H1 (cell line): ENCODE results near the gene ELMO1. TPM values are rescaled to one million over a fixed set of nuclear protein-coding genes. Genes with fewer than 3 reads are reported as not detected.

Experiments used
- CTCF ChIA-PET: fragments of 300-600 bp; sonication (Branson Sonifier 250); formaldehyde crosslinking; loops from one replicate; lab custom pipeline; 2021; ENCODE audit not compliant: partially characterized antibody; lab: Charles Lee
- POLR2A ChIA-PET: fragments of 300-600 bp; sonication (Branson Sonifier 250); formaldehyde crosslinking; loops from one replicate; lab custom pipeline; 2021; ENCODE audit warnings: inconsistent platforms; ENCODE audit not compliant: partially characterized antibody; lab: Charles Lee
- DNase-seq, 2 experiments: peaks; one replicate each; pipeline versions ENCODE4 v3.0.0 to v3.0.0-alpha.2; 2010 to 2022; ENCODE audit warnings: low spot score in 2 of 2, low read depth in 1 of 2, mixed read lengths in 1 of 2
- FAIRE-seq: peaks from 2 replicates; lab custom pipeline; 2011; peaks lifted over from hg19 to GRCh38; lab: Jason Lieb, UNC
- H2AFZ ChIP-seq: 2 replicates; pipeline ENCODE4 v1.8.1; 2012; ENCODE audit warnings: low read length, inconsistent platforms
- H2AK5ac ChIP-seq: 2 replicates; pipeline ENCODE4 v1.6.1; 2013; ENCODE audit warnings: low read depth, low read length
- H2BK120ac ChIP-seq: replicated peaks from 2 replicates; pipeline ENCODE3; 2013; ENCODE audit warnings: low read depth, low read length, inconsistent platforms
- H2BK12ac ChIP-seq: 2 replicates; pipeline ENCODE4 v1.6.1; 2013; ENCODE audit warnings: low read depth, low read length
- H2BK15ac ChIP-seq: 2 replicates; pipeline ENCODE4 v1.6.1; 2013; ENCODE audit warnings: low read length
- H2BK20ac ChIP-seq: 2 replicates; pipeline ENCODE4 v1.6.1; 2013; ENCODE audit warnings: low read length
- H2BK5ac ChIP-seq: 2 replicates; pipeline ENCODE4 v1.6.1; 2013; ENCODE audit warnings: low read depth, low read length
- H3K14ac ChIP-seq: 2 replicates; pipeline ENCODE4 v1.6.1; 2013; ENCODE audit warnings: inconsistent platforms; ENCODE audit not compliant: insufficient read length
- H3K18ac ChIP-seq: 2 replicates; pipeline ENCODE4 v1.6.1; 2013; ENCODE audit warnings: low read length; ENCODE audit errors: extremely low read depth
- H3K23ac ChIP-seq: 2 replicates; pipeline ENCODE4 v1.6.1; 2013; ENCODE audit warnings: inconsistent platforms; ENCODE audit not compliant: insufficient read length
- H3K23me2 ChIP-seq: 2 replicates; pipeline ENCODE4 v1.6.1; 2013; ENCODE audit warnings: low read depth, low read length
- H3K27ac ChIP-seq: 2 replicates; pipeline ENCODE4 v1.6.1; 2011; ENCODE audit warnings: low read depth, low read length, inconsistent platforms
- H3K27me3 ChIP-seq, 4 experiments: replicated peaks in 1 of 4; 1 replicate in 1 of 4; 2 replicates in 3 of 4; pipeline versions ENCODE4 v1.6.1 to v1.8.1; 2011 to 2013; ENCODE audit warnings: low read length in 3 of 4, mild to moderate bottlenecking in 3 of 4, inconsistent platforms in 2 of 4, mixed read lengths in 2 of 4, moderate library complexity in 1 of 4; ENCODE audit not compliant: control insufficient read depth in 3 of 4, insufficient read depth in 3 of 4; ENCODE audit errors: extremely low read depth in 1 of 4
- H3K36me3 ChIP-seq, 4 experiments: 2 replicates each; pipeline versions ENCODE4 v1.6.1 to v1.8.1; 2011 to 2013; ENCODE audit warnings: mild to moderate bottlenecking in 4 of 4, low read length in 3 of 4, moderate library complexity in 2 of 4, control low read depth in 1 of 4, inconsistent platforms in 1 of 4; ENCODE audit not compliant: insufficient read depth in 4 of 4, control insufficient read depth in 2 of 4
- H3K4ac ChIP-seq: replicated peaks from 2 replicates; pipeline ENCODE3; 2013; ENCODE audit warnings: low read length, low read depth, mixed read lengths, inconsistent platforms; ENCODE audit not compliant: insufficient read length
- H3K4me1 ChIP-seq, 4 experiments: replicated peaks in 1 of 4; 1 replicate in 1 of 4; 2 replicates in 3 of 4; pipeline versions ENCODE4 v1.6.1 to v1.8.1; 2011 to 2013; ENCODE audit warnings: low read length in 3 of 4, inconsistent platforms in 2 of 4, mixed read lengths in 1 of 4; ENCODE audit not compliant: insufficient read depth in 4 of 4, control insufficient read depth in 3 of 4
- H3K4me2 ChIP-seq, 2 experiments: 2 replicates each; pipeline versions ENCODE4 v1.6.1 to v1.8.1; 2011 to 2013; ENCODE audit warnings: low read depth in 2 of 2, low read length in 2 of 2, control low read depth in 1 of 2, inconsistent platforms in 1 of 2, mild to moderate bottlenecking in 1 of 2; ENCODE audit not compliant: insufficient read depth in 1 of 2
- H3K4me3 ChIP-seq, 4 experiments: fragments of 200-600, 300-600 bp in 1 of 4; sonication (generic), shearing (Covaris generic), sonication (Bioruptor Twin) in 1 of 4; 2 replicates each; pipeline versions ENCODE4 v1.5.1 to v1.8.1; 2011 to 2016; ENCODE audit warnings: low read length in 4 of 4, low read depth in 3 of 4, control low read depth in 2 of 4, inconsistent platforms in 2 of 4, mild to moderate bottlenecking in 2 of 4, mixed read lengths in 1 of 4, moderate library complexity in 1 of 4; ENCODE audit not compliant: insufficient read depth in 2 of 4; ENCODE audit errors: extremely low read depth in 1 of 4
- H3K56ac ChIP-seq: replicated peaks from 2 replicates; pipeline ENCODE3; 2013; ENCODE audit warnings: low read depth, mild to moderate bottlenecking, mixed read lengths, low read length, inconsistent platforms; ENCODE audit not compliant: insufficient read length
- H3K79me1 ChIP-seq: 2 replicates; pipeline ENCODE4 v1.6.1; 2013; ENCODE audit warnings: low read depth, low read length, control low read depth
- H3K79me2 ChIP-seq, 2 experiments: 2 replicates each; pipeline versions ENCODE4 v1.6.1 to v1.8.1; 2012 to 2013; ENCODE audit warnings: low read length in 2 of 2, mild to moderate bottlenecking in 2 of 2, inconsistent platforms in 1 of 2; ENCODE audit not compliant: insufficient read depth in 2 of 2, control insufficient read depth in 1 of 2
- H3K9ac ChIP-seq, 4 experiments: replicated peaks in 1 of 4; 1 replicate in 1 of 4; 2 replicates in 3 of 4; pipeline versions ENCODE4 v1.6.1 to v1.8.1; 2011 to 2013; ENCODE audit warnings: low read depth in 3 of 4, low read length in 3 of 4, control low read depth in 2 of 4, mild to moderate bottlenecking in 2 of 4, moderate library complexity in 2 of 4, inconsistent platforms in 1 of 4; ENCODE audit errors: extremely low read depth in 1 of 4
- H3K9me3 ChIP-seq, 2 experiments: 2 replicates each; pipeline versions ENCODE4 v1.6.1 to v1.8.1; 2012 to 2013; ENCODE audit warnings: mild to moderate bottlenecking in 2 of 2, moderate library complexity in 2 of 2, control low read depth in 1 of 2, inconsistent platforms in 1 of 2, low read depth in 1 of 2, low read length in 1 of 2, mixed read lengths in 1 of 2; ENCODE audit not compliant: insufficient read depth in 2 of 2
- H4K20me1 ChIP-seq, 2 experiments: replicated peaks in 1 of 2; 2 replicates each; pipeline versions ENCODE3 to v1.8.1; 2011 to 2013; ENCODE audit warnings: inconsistent platforms in 2 of 2, low read length in 2 of 2, mild to moderate bottlenecking in 1 of 2; ENCODE audit not compliant: insufficient read depth in 2 of 2, control insufficient read depth in 1 of 2
- H4K5ac ChIP-seq: 2 replicates; pipeline ENCODE4 v1.6.1; 2013; ENCODE audit warnings: low read length, low read depth, mixed read lengths, inconsistent platforms; ENCODE audit not compliant: insufficient read length
- H4K8ac ChIP-seq: 2 replicates; pipeline ENCODE4 v1.8.0; 2013; ENCODE audit warnings: mild to moderate bottlenecking, moderate library complexity, low read length, inconsistent platforms; ENCODE audit not compliant: insufficient read depth; ENCODE audit errors: extremely low read depth
- H4K91ac ChIP-seq: replicated peaks from 2 replicates; pipeline ENCODE3; 2013; ENCODE audit warnings: low read length, mixed read lengths, inconsistent platforms; ENCODE audit not compliant: insufficient read length
- BCL11A ChIP-seq, 2 experiments: IDR thresholded peaks; one replicate each; pipeline ENCODE4 v1.6.1; 2011; ENCODE audit warnings: low read depth in 2 of 2, low read length in 2 of 2, mild to moderate bottlenecking in 2 of 2
- CBX8 ChIP-seq: fragments of 300-800, 300-1000 bp; sonication (generic); IDR thresholded peaks from 2 replicates; pipeline ENCODE4 v1.7.1; 2016; ENCODE audit warnings: low read depth, low read length, borderline replicate concordance
- CEBPB ChIP-seq: IDR thresholded peaks from 2 replicates; pipeline ENCODE4 v1.6.1; 2012; ENCODE audit warnings: low read depth, low read length
- E2F6 ChIP-seq: IDR thresholded peaks from 2 replicates; pipeline ENCODE4 v1.6.1; 2012; ENCODE audit warnings: inconsistent platforms
- JUN ChIP-seq: IDR thresholded peaks from 2 replicates; pipeline ENCODE4 v1.6.1; 2011; ENCODE audit warnings: low read depth, mild to moderate bottlenecking, improper control_type of control experiment, low read length
- NRF1 ChIP-seq: IDR thresholded peaks from 2 replicates; pipeline ENCODE4 v1.6.1; 2011; ENCODE audit warnings: mild to moderate bottlenecking, low read depth, low read length, improper control_type of control experiment
- POU5F1 ChIP-seq: IDR thresholded peaks from 2 replicates; pipeline ENCODE4 v1.6.1; 2011; ENCODE audit warnings: low read depth, mild to moderate bottlenecking, low read length, moderate library complexity
- RAD21 ChIP-seq, 2 experiments: IDR thresholded peaks in 1 of 2; conservative IDR thresholded peaks in 1 of 2; 2 replicates each; pipeline ENCODE4 v1.6.1; 2011; ENCODE audit warnings: low read depth in 2 of 2, low read length in 2 of 2, improper control_type of control experiment in 1 of 2, inconsistent platforms in 1 of 2, mild to moderate bottlenecking in 1 of 2, moderate library complexity in 1 of 2
- RNF2 ChIP-seq: fragments of 200-900, 300-1000 bp; sonication (generic); IDR thresholded peaks from 2 replicates; pipeline ENCODE4 v1.7.1; 2016; ENCODE audit warnings: borderline replicate concordance, low read depth, mild to moderate bottlenecking, antibody characterized with exemption, low read length; ENCODE audit not compliant: poor library complexity, severe bottlenecking; ENCODE audit errors: missing control alignments
- SRF ChIP-seq: IDR thresholded peaks from 2 replicates; pipeline ENCODE4 v1.6.1; 2011; ENCODE audit warnings: mild to moderate bottlenecking, low read depth, low read length, moderate library complexity
- WGBS, 2 experiments: shearing (Covaris generic) in 1 of 2; methylation state at CpG; one replicate each; pipeline versions ENCODE4 v1.1.6 to v1.1.7; 2013 to 2015; ENCODE audit warnings: low lambda C conversion rate in 2 of 2, mixed read lengths in 2 of 2, inconsistent platforms in 1 of 2, low coverage in 1 of 2, missing lambda C conversion rate in 1 of 2; ENCODE audit not compliant: insufficient replicate concordance in 2 of 2, insufficient coverage in 1 of 2, insufficient read length in 1 of 2; ENCODE audit errors: extremely low coverage in 1 of 2, missing lambda C conversion rate in 1 of 2; 5-methylcytosine and 5-hydroxymethylcytosine counted together
- polyA plus RNA-seq, 7 experiments: library from polyadenylated mRNA; depleted of rRNA in 3 of 7; stranded (reverse) in 5 of 7; unstranded in 2 of 7; fragments of >200 nt in 5 of 7; fragments of 200-250 nt in 2 of 7; gene quantifications; 1 replicate in 5 of 7; 2 replicates in 1 of 7; 4 replicates in 1 of 7; pipeline versions ENCODE4 v1.2.1 to v1.2.3, GENCODE V29; 2011 to 2013; ENCODE audit warnings: missing spikeins in 2 of 7, mixed read lengths in 2 of 7
- total RNA-seq: library from RNA; stranded (reverse); fragmentation: NEBNext Ultra II Directional; extraction: Animal tissue kit (Norgen Biotek cat#: 25700); gene quantifications from 2 replicates; pipeline ENCODE4 v1.2.1, GENCODE V29; 2021

Gene ELMO1
- total and polyA plus RNA-seq, 2 of the 8 experiments (the other 6 are each of a cell fraction or from before 2014, with no cell fraction given), result 18.4 to 21.0 TPM

DNA sequence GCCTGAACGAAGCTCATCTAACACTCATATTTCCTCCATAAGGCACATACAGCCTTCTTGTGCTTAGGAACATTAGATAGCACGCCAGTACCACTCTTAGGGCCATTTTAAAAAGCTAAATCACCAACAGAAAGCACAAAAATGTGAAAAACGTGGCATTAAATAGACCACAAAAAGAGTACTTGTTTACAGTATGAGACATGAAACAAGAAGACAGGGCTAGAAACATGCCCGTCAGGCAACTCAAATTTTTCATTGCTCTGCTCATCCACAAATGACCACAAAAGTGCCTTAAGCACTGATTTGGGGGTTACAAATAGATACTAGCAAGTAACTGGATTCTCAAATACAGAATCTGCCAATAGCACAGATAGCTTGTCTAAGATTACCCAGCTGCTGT is 67.8 kb downstream of the ELMO1 start:
- Histone ChIP-seq H3K23ac (no peak overlapping the region), H3K9ac (no peak overlapping the region), H3K79me2 (peaks cover 0 to 3% of the 10 kb centered on the region in 2 experiments; a peak in 1 of 4 replicates), H3K18ac (no peak overlapping the region), H3K14ac (no peak overlapping the region), H3K4ac (no peak overlapping the region), H3K4me2 (no peak overlapping the region), H3K79me1 (no peaks in the 10 kb centered on the region), H2BK15ac (no peak overlapping the region), H4K8ac (no peak overlapping the region), H3K9me3 (peaks cover 15 to 21% of the 10 kb centered on the region in 2 experiments; a peak in 3 of 4 replicates), H4K5ac (no peak overlapping the region), H3K4me1 (peaks cover 0 to 5% (median 1%) of the 10 kb centered on the region in 4 experiments; a peak in 3 of 7 replicates), H3K4me3 (no peak overlapping the region), H2BK20ac (no peak overlapping the region), H4K91ac (no peak overlapping the region), H4K20me1 (no peaks in the 10 kb centered on the region), H3K56ac (no peak overlapping the region), H2BK120ac (no peak overlapping the region), H3K27me3 (no peaks in the 10 kb centered on the region), H2BK12ac (no peak overlapping the region), H2AFZ (no peak overlapping the region), H2AK5ac (no peak overlapping the region), H3K36me3 (peaks cover 0 to 15% (median 0%) of the 10 kb centered on the region in 4 experiments; a peak in 2 of 8 replicates), H2BK5ac (no peak overlapping the region), H3K23me2 (no peaks in the 10 kb centered on the region), H3K27ac (no peak overlapping the region)
- 77% methylated on average over 4 of the region's 4 CpGs; no CpG with 5 or more reads in 1 of the 2 experiments for WGBS, 2 experiments
- DNase-seq (no peak), FAIRE-seq (no peak)
- CTCF ChIA-PET, result interaction anchor here (1.1 to 1.3 kb wide), 2 partner anchors 8 to 17 kb away, joined by 3 to 5 read pairs; no protein-coding TSS in a partner anchor
- no peak for TF ChIP-seq RAD21 (IDR thresholded peaks at IDR 0.05 in 1 of 2, conservative IDR thresholded peaks at IDR 0.05 in 1 of 2; ENCODE audit: low read depth in 2 of 2, low read length in 2 of 2)
- TF ChIP-seq E2F6, result no peak
- no peak for TF ChIP-seq NRF1
- no peak for TF ChIP-seq SRF
- TF ChIP-seq CBX8, result no peak
- no peak for TF ChIP-seq CEBPB
- TF ChIP-seq JUN, result no peak
- TF ChIP-seq BCL11A (IDR thresholded peaks at IDR 0.05; ENCODE audit: low read depth in 2 of 2, low read length in 2 of 2), result no peak
- TF ChIP-seq RNF2, result no peak
- no peak for TF ChIP-seq POU5F1
- POLR2A ChIA-PET, result interaction anchor here (1.2 kb wide), 1 partner anchor 9 kb away, joined by 3 read pairs; no protein-coding TSS in a partner anchor
